AG04450 (cell line): ENCODE data around the gene BBS9. TPM values are rescaled to one million over a fixed set of nuclear protein-coding genes. Genes with fewer than 3 reads are reported as not detected.

Experiments
- CTCF ChIA-PET: fragments of 300-600, 350-600 bp; formaldehyde crosslinking; extraction: SDS; loops from one replicate; lab custom pipeline; 2022; ENCODE audit warnings: antibody characterized with exemption, inconsistent platforms; lab: Charles Lee
- POLR2A ChIA-PET: fragments of 350-600 bp; formaldehyde crosslinking; extraction: SDS; loops from one replicate; lab custom pipeline; 2021; ENCODE audit warnings: antibody characterized with exemption, inconsistent platforms; lab: Yijun Ruan, JAX
- DNase-seq: peaks from one replicate; pipeline ENCODE4 v3.0.0-alpha.2; 2011; ENCODE audit warnings: low read depth, low spot score
- H3K27ac ChIP-seq: one replicate; pipeline ENCODE4 v1.5.1; 2012; ENCODE audit warnings: low read depth, low read length, control low read depth
- H3K27me3 ChIP-seq: one replicate; pipeline ENCODE4 v1.6.0; 2012; ENCODE audit warnings: low read length; ENCODE audit not compliant: control insufficient read depth, insufficient read depth
- H3K4me3 ChIP-seq: 2 replicates; pipeline ENCODE4 v1.5.1; 2011; ENCODE audit warnings: mild to moderate bottlenecking, low read depth, low read length, control low read depth
- H3K9me3 ChIP-seq: 2 replicates; pipeline ENCODE4 v1.5.1; 2012; ENCODE audit warnings: low read length; ENCODE audit not compliant: control insufficient read depth, insufficient read depth
- CTCF ChIP-seq: IDR thresholded peaks from 2 replicates; pipeline ENCODE4 v1.5.1; 2011; ENCODE audit warnings: low read depth, low read length, control low read depth, inconsistent platforms
- polyA plus RNA-seq: library from polyadenylated mRNA; depleted of rRNA; stranded (reverse); fragments of >200 nt; gene quantifications from 2 replicates; pipeline ENCODE4 v1.2.3, GENCODE V29; 2011

BBS9 gene
- polyA plus RNA-seq, 1 experiment: 15.6 TPM

- Histone ChIP-seq H3K27ac (no peak overlapping the region), H3K4me3 (no peak overlapping the region), H3K9me3 (no peaks in the 10 kb centered on the region), H3K27me3 (no peaks in the 10 kb centered on the region)
- CTCF ChIA-PET: interaction anchor here (0.5 kb wide), 1 partner anchor 1144 kb away, joined by 3 read pairs; no protein-coding TSS in a partner anchor
- no peak for TF ChIP-seq CTCF
- no peak for DNase-seq
- POLR2A ChIA-PET: no interaction called here
Measured at GRCh38 chr7:33355386-33355785, 226.0 kb downstream of the BBS9 start.

GRCh38 chr7:33356336-33356735 lies 227.0 kb downstream of the BBS9 start:
- DNase-seq: no peak
- H3K27me3 ChIP-seq: no peaks in the 10 kb centered on the region
- H3K4me3 ChIP-seq: no peak overlapping the region
- H3K9me3 ChIP-seq: no peaks in the 10 kb centered on the region
- no peak for TF ChIP-seq CTCF
- ChIA-PET CTCF (interaction anchor here (1.5 kb wide), 1 partner anchor 577 kb away, joined by 4 read pairs; no protein-coding TSS in a partner anchor), POLR2A (no interaction called here)
- no peak overlapping the region for H3K27ac ChIP-seq

- Histone ChIP-seq H3K9me3 (no peaks in the 10 kb centered on the region), H3K27ac (no peak overlapping the region), H3K4me3 (no peak overlapping the region), H3K27me3 (no peaks in the 10 kb centered on the region)
- ChIA-PET CTCF (interaction anchor here (1.5 kb wide), 1 partner anchor 575 kb away, joined by 4 read pairs; no protein-coding TSS in a partner anchor), POLR2A (no interaction called here)
- no peak for DNase-seq
- no peak for TF ChIP-seq CTCF
Measured at GRCh38 chr7:33357846-33358245, 228.5 kb downstream of the BBS9 start.

GRCh38 chr7:33369888-33370287 lies 240.5 kb downstream of the BBS9 start:
- Histone ChIP-seq H3K27me3 (no peaks in the 10 kb centered on the region), H3K4me3 (no peak overlapping the region), H3K27ac (no peak overlapping the region), H3K9me3 (no peaks in the 10 kb centered on the region)
- no peak for TF ChIP-seq CTCF
- DNase-seq: no peak
- CTCF ChIA-PET: no interaction called here
- POLR2A ChIA-PET: no interaction called here

GRCh38 chr7:33373195-33373594 lies 243.8 kb downstream of the BBS9 start:
- no peak for DNase-seq
- H3K9me3 ChIP-seq: no peaks in the 10 kb centered on the region
- no peak for TF ChIP-seq CTCF
- H3K27ac ChIP-seq: no peak overlapping the region
- CTCF ChIA-PET: no interaction called here
- POLR2A ChIA-PET: no interaction called here
- H3K27me3 ChIP-seq: no peaks in the 10 kb centered on the region
- no peak overlapping the region for H3K4me3 ChIP-seq
